SU-DHL-6 (cell line): ENCODE measurements around the gene MRPL27.

Experiments used
- H2AFZ ChIP-seq: fragments of 200-600 bp; sonication (generic); 2 replicates; pipeline ENCODE4 v1.6.1; 2014; ENCODE audit warnings: low read depth, mild to moderate bottlenecking, moderate library complexity, mixed read lengths, antibody characterized with exemption, low read length; ENCODE audit not compliant: severe bottlenecking
- H3F3A ChIP-seq: fragments of 200-600 bp; shearing (Covaris generic); 2 replicates; pipeline ENCODE4 v1.6.0; 2016; ENCODE audit warnings: antibody characterized with exemption, mild to moderate bottlenecking; ENCODE audit not compliant: insufficient read depth
- H3K27ac ChIP-seq: fragments of 200-600 bp; sonication (generic); 2 replicates; pipeline ENCODE4 v1.5.1; 2016; ENCODE audit warnings: low read depth, mild to moderate bottlenecking, low read length, moderate library complexity, mixed read lengths
- H3K27me3 ChIP-seq: fragments of 200-600 bp; sonication (generic), shearing (Covaris generic); 2 replicates; pipeline ENCODE4 v1.6.0; 2014; ENCODE audit warnings: mild to moderate bottlenecking, low read length
- H3K36me3 ChIP-seq: fragments of 200-600 bp; sonication (generic); 2 replicates; pipeline ENCODE4 v1.6.1; 2014; ENCODE audit warnings: mild to moderate bottlenecking, low read length, mixed read lengths
- H3K4me2 ChIP-seq: fragments of 300-600, 200-600 bp; shearing (Covaris generic), sonication (generic); 2 replicates; pipeline ENCODE4 v1.6.0; 2014; ENCODE audit warnings: low read length, low read depth, mild to moderate bottlenecking; ENCODE audit not compliant: poor library complexity, severe bottlenecking
- H3K4me3 ChIP-seq: fragments of 200-600 bp; sonication (generic); 2 replicates; pipeline ENCODE4 v1.5.1; 2014; ENCODE audit warnings: antibody characterized with exemption, low read length, mild to moderate bottlenecking, mixed read lengths; ENCODE audit not compliant: insufficient read depth, poor library complexity, severe bottlenecking
- H3K79me2 ChIP-seq: fragments of 200-600 bp; sonication (generic); 2 replicates; pipeline ENCODE4 v1.6.1; 2014; ENCODE audit warnings: mild to moderate bottlenecking, low read length, moderate library complexity; ENCODE audit not compliant: insufficient read depth
- H3K9ac ChIP-seq: fragments of 200-600 bp; sonication (generic); 2 replicates; pipeline ENCODE4 v1.7.0; 2014; ENCODE audit warnings: mild to moderate bottlenecking, low read length
- H3K9me2 ChIP-seq: fragments of 200-600 bp; sonication (generic); replicated peaks from 2 replicates; pipeline ENCODE4 v1.6.1; 2014; ENCODE audit warnings: low read length; ENCODE audit not compliant: insufficient read depth
- H3K9me3 ChIP-seq: fragments of 200-600 bp; sonication (generic); 2 replicates; pipeline ENCODE4 v1.6.1; 2014; ENCODE audit warnings: low read length, mixed read lengths; ENCODE audit not compliant: insufficient read depth
- H4K20me1 ChIP-seq: fragments of 200-600 bp; sonication (generic); 2 replicates; pipeline ENCODE4 v1.6.1; 2014; ENCODE audit warnings: low read depth, mild to moderate bottlenecking, antibody characterized with exemption, low read length, moderate library complexity, mixed read lengths
- EZH2phosphoT487 ChIP-seq: fragments of 200-600 bp; sonication (generic), shearing (Covaris generic); conservative IDR thresholded peaks from 2 replicates; pipeline ENCODE4 v1.6.1; 2018; ENCODE audit warnings: mild to moderate bottlenecking, antibody characterized with exemption, low read length, moderate library complexity, mixed read lengths
- TF ChIP-seq, protein P1 (sequence below): fragments of 200-600 bp; sonication (generic); IDR thresholded peaks from one replicate; pipeline ENCODE4 v1.5.1; 2017; ENCODE audit warnings: antibody characterized with exemption, mild to moderate bottlenecking, low read length, moderate library complexity; ENCODE audit not compliant: insufficient read depth, poor library complexity, severe bottlenecking

MRPL27 gene

DNA sequence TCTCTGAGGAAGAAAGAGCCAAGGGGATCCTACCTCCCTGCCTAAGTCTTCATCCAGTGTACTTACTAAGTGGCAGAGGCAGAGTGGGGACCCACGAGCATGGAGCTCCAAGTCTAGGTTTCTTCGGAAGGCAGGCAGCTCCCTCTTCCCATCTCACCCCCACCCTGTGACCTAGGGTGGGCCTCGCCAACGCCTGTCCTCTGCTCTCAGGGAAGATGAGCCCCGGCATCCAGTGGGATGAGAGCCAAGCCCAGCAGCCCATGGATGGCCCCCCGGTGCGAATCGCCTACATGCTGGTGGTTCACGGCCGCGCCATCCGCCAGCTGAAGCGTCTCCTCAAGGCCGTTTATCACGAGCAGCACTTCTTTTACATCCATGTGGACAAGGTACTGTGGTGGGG is 18.8 kb downstream of the MRPL27 start:
- no peaks in the 10 kb centered on the region for H3K79me2 ChIP-seq
- no peak overlapping the region for H3K4me2 ChIP-seq
- H3K9me2 ChIP-seq = no peaks in the 10 kb centered on the region
- no peak overlapping the region for H2AFZ ChIP-seq
- TF ChIP-seq, protein P1, sequence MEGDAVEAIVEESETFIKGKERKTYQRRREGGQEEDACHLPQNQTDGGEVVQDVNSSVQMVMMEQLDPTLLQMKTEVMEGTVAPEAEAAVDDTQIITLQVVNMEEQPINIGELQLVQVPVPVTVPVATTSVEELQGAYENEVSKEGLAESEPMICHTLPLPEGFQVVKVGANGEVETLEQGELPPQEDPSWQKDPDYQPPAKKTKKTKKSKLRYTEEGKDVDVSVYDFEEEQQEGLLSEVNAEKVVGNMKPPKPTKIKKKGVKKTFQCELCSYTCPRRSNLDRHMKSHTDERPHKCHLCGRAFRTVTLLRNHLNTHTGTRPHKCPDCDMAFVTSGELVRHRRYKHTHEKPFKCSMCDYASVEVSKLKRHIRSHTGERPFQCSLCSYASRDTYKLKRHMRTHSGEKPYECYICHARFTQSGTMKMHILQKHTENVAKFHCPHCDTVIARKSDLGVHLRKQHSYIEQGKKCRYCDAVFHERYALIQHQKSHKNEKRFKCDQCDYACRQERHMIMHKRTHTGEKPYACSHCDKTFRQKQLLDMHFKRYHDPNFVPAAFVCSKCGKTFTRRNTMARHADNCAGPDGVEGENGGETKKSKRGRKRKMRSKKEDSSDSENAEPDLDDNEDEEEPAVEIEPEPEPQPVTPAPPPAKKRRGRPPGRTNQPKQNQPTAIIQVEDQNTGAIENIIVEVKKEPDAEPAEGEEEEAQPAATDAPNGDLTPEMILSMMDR = no peak
- TF ChIP-seq EZH2phosphoT487 = no peak
- H3K27ac ChIP-seq = no peak overlapping the region
- H3K4me3 ChIP-seq = no peak overlapping the region
- no peaks in the 10 kb centered on the region for H3K27me3 ChIP-seq
- no peak overlapping the region for H3K9ac ChIP-seq
- no peaks in the 10 kb centered on the region for H3F3A ChIP-seq
- no peaks in the 10 kb centered on the region for H4K20me1 ChIP-seq
- H3K36me3 ChIP-seq = no peaks in the 10 kb centered on the region
- H3K9me3 ChIP-seq = no peaks in the 10 kb centered on the region

DNA sequence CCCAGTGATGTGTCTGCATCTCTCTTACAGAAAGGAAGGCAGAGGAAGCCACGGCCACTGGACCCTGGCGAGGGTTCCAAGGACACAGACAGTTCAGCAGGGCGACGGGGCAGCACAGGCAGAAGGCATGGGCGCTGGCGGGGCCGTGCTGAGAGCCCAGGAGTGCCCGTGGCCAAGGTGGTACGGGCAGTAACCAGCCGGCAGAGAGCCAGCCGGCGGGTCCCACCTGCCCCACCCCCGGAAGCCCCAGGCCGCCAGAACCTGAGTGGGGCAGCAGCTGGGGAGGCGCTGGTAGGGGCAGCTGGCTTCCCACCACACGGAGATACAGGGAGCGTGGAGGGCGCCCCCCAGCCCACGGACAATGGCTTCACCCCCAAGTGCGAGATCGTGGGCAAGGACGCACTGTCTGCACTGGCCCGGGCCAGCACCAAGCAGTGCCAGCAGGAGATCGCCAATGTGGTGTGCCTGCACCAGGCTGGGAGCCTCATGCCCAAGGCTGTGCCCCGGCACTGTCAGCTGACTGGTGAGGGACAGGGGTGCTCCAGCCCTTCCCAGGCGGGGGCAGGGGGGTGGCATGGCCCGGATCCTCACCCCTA is 19.3 kb downstream of the MRPL27 start:
- Histone ChIP-seq H3K9me2 (no peaks in the 10 kb centered on the region), H2AFZ (no peak overlapping the region), H3K4me3 (no peak overlapping the region), H3K79me2 (no peaks in the 10 kb centered on the region), H3K27me3 (no peaks in the 10 kb centered on the region), H4K20me1 (no peaks in the 10 kb centered on the region), H3F3A (no peaks in the 10 kb centered on the region), H3K27ac (no peak overlapping the region), H3K4me2 (no peak overlapping the region), H3K9me3 (no peaks in the 10 kb centered on the region), H3K36me3 (no peaks in the 10 kb centered on the region), H3K9ac (no peak overlapping the region)
- TF ChIP-seq EZH2phosphoT487 = no peak
- TF ChIP-seq, protein P1 = no peak

DNA sequence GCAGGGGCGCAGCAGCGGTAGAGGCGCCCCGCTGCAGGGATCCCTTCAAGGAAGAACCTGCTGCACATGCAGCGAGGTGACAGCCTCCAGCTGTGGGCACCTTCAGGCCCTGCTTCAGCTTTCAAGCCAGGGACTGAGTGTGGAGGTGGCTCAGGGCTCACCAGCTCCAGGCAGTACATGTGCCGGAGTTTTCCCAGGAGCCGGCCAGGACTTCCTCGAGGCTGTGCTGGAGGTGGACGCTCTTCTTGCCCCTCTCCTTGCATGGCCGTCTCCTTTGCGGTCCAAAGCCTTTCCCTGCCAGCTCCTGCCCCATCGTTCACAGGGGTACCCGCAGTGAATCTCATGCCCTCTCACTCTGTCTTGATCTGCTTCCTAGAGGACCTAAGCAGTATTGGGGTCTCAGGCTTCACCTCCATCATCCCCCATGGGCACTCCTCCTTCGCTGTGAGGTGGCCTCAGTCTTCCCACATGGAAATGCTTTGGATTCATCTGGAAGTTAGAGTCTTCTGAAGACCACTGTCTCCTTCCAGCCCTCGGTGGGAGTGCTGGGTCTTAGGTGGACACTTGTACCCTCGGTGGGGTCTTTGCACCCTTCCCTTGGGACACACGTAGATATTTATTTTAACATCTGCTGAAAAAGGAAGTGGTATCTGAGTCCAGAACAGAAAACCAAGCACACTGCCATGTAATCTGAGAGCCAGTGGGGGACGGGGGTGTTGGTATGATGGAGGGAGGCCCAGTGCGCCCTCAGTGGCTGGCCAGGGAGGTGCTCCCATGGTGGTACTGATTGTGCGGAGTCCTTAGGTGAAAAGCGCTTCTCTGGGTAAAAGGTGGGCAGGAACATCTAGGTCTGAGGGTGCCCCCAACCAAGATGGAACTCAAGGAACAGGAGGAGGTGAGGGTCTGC is 20.0 kb downstream of the MRPL27 start:
- Histone ChIP-seq H3K9ac (no peak overlapping the region), H3K9me2 (no peaks in the 10 kb centered on the region), H4K20me1 (no peaks in the 10 kb centered on the region), H3K27ac (no peak overlapping the region), H3K9me3 (no peaks in the 10 kb centered on the region), H2AFZ (no peak overlapping the region), H3K36me3 (no peaks in the 10 kb centered on the region), H3F3A (no peaks in the 10 kb centered on the region), H3K4me2 (no peak overlapping the region), H3K79me2 (no peaks in the 10 kb centered on the region), H3K27me3 (no peaks in the 10 kb centered on the region), H3K4me3 (no peak overlapping the region)
- TF ChIP-seq EZH2phosphoT487 = no peak
- TF ChIP-seq, protein P1 = no peak
